ENCODE results near the gene LIPI.

GRCh38 chr21:14097881-14098499 is 112.8 kb downstream of the LIPI start:
- no peak for TF ChIP-seq CTCF (conservative IDR thresholded peaks at IDR 0.05; ENCODE audit: low read depth, low read length)
- no peak for TF ChIP-seq EZH2 (IDR thresholded peaks at IDR 0.05; ENCODE audit: low read length, unreplicated experiment)
- TF ChIP-seq EZH2phosphoT487 (IDR thresholded peaks at IDR 0.05; ENCODE audit: borderline replicate concordance, low read length): no peak
